NCI-H2029 (cell line): ENCODE measurements around the gene LTN1.
"Not testable (repeated sequence)": the region's sequence is repeated elsewhere in the genome, so short reads cannot be mapped to it uniquely, and the experiment has no call there.

Experiments used
- DNase-seq: peaks from one replicate; lab custom pipeline; 2025; lab: John Stamatoyannopoulos, UW

Gene LTN1

GRCh38 chr21:28979092-28979491 is 13.6 kb downstream of the LTN1 start:
- DNase-seq, result no peak

GRCh38 chr21:28975397-28975796 is 17.3 kb downstream of the LTN1 start:
- DNase-seq, result no peak

GRCh38 chr21:28974531-28975227 is 18.0 kb downstream of the LTN1 start:
- no peak for DNase-seq

GRCh38 chr21:28972398-28972797 is 20.3 kb downstream of the LTN1 start:
- no peak for DNase-seq

GRCh38 chr21:28971171-28971570 is 21.5 kb downstream of the LTN1 start:
- no peak for DNase-seq

GRCh38 chr21:28963831-28964230 is 28.8 kb downstream of the LTN1 start:
- no peak for DNase-seq

- DNase-seq, result no peak
These were observed 30.2 kb downstream of the LTN1 start for GRCh38 chr21:28962465-28962864.

- no peak for DNase-seq
These were observed 30.8 kb downstream of the LTN1 start for GRCh38 chr21:28961927-28962326.

GRCh38 chr21:28960245-28960644 is 32.4 kb downstream of the LTN1 start:
- DNase-seq, result no peak

GRCh38 chr21:28959367-28960099 is 33.1 kb downstream of the LTN1 start:
- DNase-seq, result no peak

GRCh38 chr21:28953247-28953646 is 39.4 kb downstream of the LTN1 start:
- no peak for DNase-seq

- no peak for DNase-seq
These were observed 40.0 kb downstream of the LTN1 start for GRCh38 chr21:28952686-28953085.

- no peak for DNase-seq
These were observed 43.4 kb downstream of the LTN1 start for GRCh38 chr21:28949318-28949717.

- no peak for DNase-seq
These were observed 48.4 kb downstream of the LTN1 start for GRCh38 chr21:28944296-28944695.

- DNase-seq, result no peak
These were observed 49.0 kb downstream of the LTN1 start for GRCh38 chr21:28943631-28944030.

GRCh38 chr21:28938726-28939125 is 54.0 kb downstream of the LTN1 start:
- no peak for DNase-seq

- DNase-seq, result no peak
These were observed 54.9 kb downstream of the LTN1 start for GRCh38 chr21:28937737-28938136.

GRCh38 chr21:28936721-28937120 is 56.0 kb downstream of the LTN1 start:
- DNase-seq, result no peak

GRCh38 chr21:28936036-28936435 is 56.6 kb downstream of the LTN1 start:
- no peak for DNase-seq

GRCh38 chr21:28932717-28933116 is 60.0 kb downstream of the LTN1 start:
- DNase-seq, result no peak

- not testable (repeated sequence) for DNase-seq
These were observed 60.8 kb downstream of the LTN1 start for GRCh38 chr21:28931708-28932372.

- no peak for DNase-seq
These were observed 63.9 kb downstream of the LTN1 start for GRCh38 chr21:28928578-28929420.
